Measurements from ENCODE around the gene C16orf96.

DNA sequence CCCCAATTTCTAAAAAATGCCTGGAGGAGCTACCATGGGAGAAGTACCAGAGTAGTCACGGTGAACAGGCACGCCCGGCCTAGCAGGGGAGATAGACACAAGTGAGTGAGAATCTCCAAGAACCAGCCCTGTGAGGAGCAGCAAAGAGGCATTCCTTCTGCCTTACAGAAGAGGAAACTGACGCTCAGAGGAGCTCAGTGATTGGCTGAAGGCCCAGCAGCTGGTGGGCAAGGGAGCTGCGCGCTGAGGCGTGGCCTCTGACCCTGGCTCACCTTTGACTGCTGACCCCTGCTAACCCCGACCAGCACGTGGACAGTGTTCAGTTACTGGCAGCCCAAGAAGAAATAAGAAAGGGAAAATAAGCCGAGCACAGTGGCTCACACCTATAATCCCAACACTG is 1.8 kb downstream of the C16orf96 start:
- no peak for TF ChIP-seq EZH2 (IDR thresholded peaks at IDR 0.05; ENCODE audit: borderline replicate concordance, insufficient read depth, low read depth, low read length, poor library complexity, severe bottlenecking)
- TF ChIP-seq, protein P1, sequence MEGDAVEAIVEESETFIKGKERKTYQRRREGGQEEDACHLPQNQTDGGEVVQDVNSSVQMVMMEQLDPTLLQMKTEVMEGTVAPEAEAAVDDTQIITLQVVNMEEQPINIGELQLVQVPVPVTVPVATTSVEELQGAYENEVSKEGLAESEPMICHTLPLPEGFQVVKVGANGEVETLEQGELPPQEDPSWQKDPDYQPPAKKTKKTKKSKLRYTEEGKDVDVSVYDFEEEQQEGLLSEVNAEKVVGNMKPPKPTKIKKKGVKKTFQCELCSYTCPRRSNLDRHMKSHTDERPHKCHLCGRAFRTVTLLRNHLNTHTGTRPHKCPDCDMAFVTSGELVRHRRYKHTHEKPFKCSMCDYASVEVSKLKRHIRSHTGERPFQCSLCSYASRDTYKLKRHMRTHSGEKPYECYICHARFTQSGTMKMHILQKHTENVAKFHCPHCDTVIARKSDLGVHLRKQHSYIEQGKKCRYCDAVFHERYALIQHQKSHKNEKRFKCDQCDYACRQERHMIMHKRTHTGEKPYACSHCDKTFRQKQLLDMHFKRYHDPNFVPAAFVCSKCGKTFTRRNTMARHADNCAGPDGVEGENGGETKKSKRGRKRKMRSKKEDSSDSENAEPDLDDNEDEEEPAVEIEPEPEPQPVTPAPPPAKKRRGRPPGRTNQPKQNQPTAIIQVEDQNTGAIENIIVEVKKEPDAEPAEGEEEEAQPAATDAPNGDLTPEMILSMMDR (IDR thresholded peaks at IDR 0.05), result no peak
